Measurements from ENCODE around the gene CDC14B. TPM values are rescaled to one million over a fixed set of nuclear protein-coding genes. Genes with fewer than 3 reads are reported as not detected.

CDC14B gene
- total and polyA plus RNA-seq, 4 donors = 8.8 to 33.3 (median 11.3) TPM

GRCh38 chr9:96581786-96582185 lies 37.9 kb downstream of the CDC14B start:
- no peak for TF ChIP-seq NR2F2 (IDR thresholded peaks at IDR 0.05)
- no peak for TF ChIP-seq HNF4A (conservative IDR thresholded peaks at IDR 0.05)
- no peak for TF ChIP-seq TAF1 (conservative IDR thresholded peaks at IDR 0.05)
- TF ChIP-seq RAD21 (IDR thresholded peaks at IDR 0.05) = no peak
- no peak overlapping the region for H3K4me3 ChIP-seq (ENCODE audit: low read depth in 1 of 3, low read length in 3 of 3)
- no peak overlapping the region for H3K9ac ChIP-seq (ENCODE audit: low read depth in 1 of 2, low read length in 2 of 2)
- H3K36me3 ChIP-seq (ENCODE audit: control insufficient read depth in 4 of 4, insufficient read depth in 3 of 4, low read depth in 1 of 4, low read length in 3 of 4) = no peaks in the 10 kb centered on the region
- DNase-seq (ENCODE audit: low spot score) = no peak
- no peaks in the 10 kb centered on the region for H3K9me3 ChIP-seq (ENCODE audit: control insufficient read depth in 4 of 4, low read length in 3 of 4)
- H3K27me3 ChIP-seq (ENCODE audit: control insufficient read depth in 4 of 4, insufficient read depth in 4 of 4, low read length in 3 of 4) = no peaks in the 10 kb centered on the region
- H3K4me1 ChIP-seq (ENCODE audit: control insufficient read depth in 4 of 4, insufficient read depth in 4 of 4, low read length in 3 of 4) = no peaks in the 10 kb centered on the region
- 90% methylated on average over 6 of the region's 6 CpGs for whole genome bisulfite sequencing
- no peak overlapping the region for H3K27ac ChIP-seq (ENCODE audit: low read depth in 1 of 2, low read length in 2 of 2)

GRCh38 chr9:96581301-96581700 lies 38.3 kb downstream of the CDC14B start:
- DNase-seq (ENCODE audit: low spot score) = no peak
- Histone ChIP-seq H3K4me1 (ENCODE audit: control insufficient read depth in 4 of 4, insufficient read depth in 4 of 4, low read length in 3 of 4) (no peaks in the 10 kb centered on the region), H3K36me3 (ENCODE audit: control insufficient read depth in 4 of 4, insufficient read depth in 3 of 4, low read depth in 1 of 4, low read length in 3 of 4) (no peaks in the 10 kb centered on the region), H3K27me3 (ENCODE audit: control insufficient read depth in 4 of 4, insufficient read depth in 4 of 4, low read length in 3 of 4) (no peaks in the 10 kb centered on the region), H3K4me3 (ENCODE audit: low read depth in 1 of 3, low read length in 3 of 3) (no peak overlapping the region), H3K27ac (ENCODE audit: low read depth in 1 of 2, low read length in 2 of 2) (no peak overlapping the region), H3K9me3 (ENCODE audit: control insufficient read depth in 4 of 4, low read length in 3 of 4) (no peaks in the 10 kb centered on the region), H3K9ac (ENCODE audit: low read depth in 1 of 2, low read length in 2 of 2) (no peak overlapping the region)
- WGBS = 82% methylated on average over 4 of the region's 4 CpGs
- TF ChIP-seq RAD21 (IDR thresholded peaks at IDR 0.05) (no peak), GABPA (IDR thresholded peaks at IDR 0.05 in 1 of 2, conservative IDR thresholded peaks at IDR 0.05 in 1 of 2) (no peak), HNF4G (IDR thresholded peaks at IDR 0.05) (no peak), SP1 (IDR thresholded peaks at IDR 0.05) (no peak), REST (IDR thresholded peaks at IDR 0.05) (no peak), FOXA1 (IDR thresholded peaks at IDR 0.05) (no peak), RXRA (IDR thresholded peaks at IDR 0.05) (no peak), CTCF (IDR thresholded peaks at IDR 0.05; ENCODE audit: low read depth, low read length, missing input control) (no peak), HNF4A (conservative IDR thresholded peaks at IDR 0.05) (no peak), MAX (IDR thresholded peaks at IDR 0.05) (no peak), YY1 (IDR thresholded peaks at IDR 0.05) (no peak), NR2F2 (IDR thresholded peaks at IDR 0.05) (no peak)

- peak overlapping the region; percentile 27 to 50 (median 28) for H3K4me3 ChIP-seq (ENCODE audit: low read depth in 1 of 3, low read length in 3 of 3)
- peaks cover 5 to 11% (median 7%) of the 10 kb centered on the region in 4 donors for H3K4me1 ChIP-seq (ENCODE audit: control insufficient read depth in 4 of 4, insufficient read depth in 4 of 4, low read length in 3 of 4)
- H3K27me3 ChIP-seq (ENCODE audit: control insufficient read depth in 4 of 4, insufficient read depth in 4 of 4, low read length in 3 of 4) = no peaks in the 10 kb centered on the region
- H3K36me3 ChIP-seq (ENCODE audit: control insufficient read depth in 4 of 4, insufficient read depth in 3 of 4, low read depth in 1 of 4, low read length in 3 of 4) = no peaks in the 10 kb centered on the region
- peak overlapping the region; percentile 69 to 89 for H3K9ac ChIP-seq (ENCODE audit: low read depth in 1 of 2, low read length in 2 of 2)
- peak overlapping the region; percentile 62 to 87 for H3K27ac ChIP-seq (ENCODE audit: low read depth in 1 of 2, low read length in 2 of 2)
- 30% methylated on average over 8 of the region's 8 CpGs for WGBS
- no peaks in the 10 kb centered on the region for H3K9me3 ChIP-seq (ENCODE audit: control insufficient read depth in 4 of 4, low read length in 3 of 4)
- DNase-seq (ENCODE audit: low spot score) = no peak
- TF ChIP-seq FOXA1 (IDR thresholded peaks at IDR 0.05) = no peak
- no peak for TF ChIP-seq CTCF (IDR thresholded peaks at IDR 0.05; ENCODE audit: low read depth, low read length, missing input control)
- TF ChIP-seq FOXA2 (IDR thresholded peaks at IDR 0.05) = no peak
- no peak for TF ChIP-seq NR2F2 (IDR thresholded peaks at IDR 0.05)
- TF ChIP-seq EGR1 (IDR thresholded peaks at IDR 0.05; ENCODE audit: low read depth in 2 of 2) = no peak
- peak; percentile 38 to 71 for TF ChIP-seq HNF4A (conservative IDR thresholded peaks at IDR 0.05)
- peak in 1 of 2 donors; percentile 30 for TF ChIP-seq JUND (IDR thresholded peaks at IDR 0.05)
- TF ChIP-seq RAD21 (IDR thresholded peaks at IDR 0.05) = peak in 1 of 2 donors; percentile 51
- peak; percentile 33 for TF ChIP-seq MAX (IDR thresholded peaks at IDR 0.05)
- peak; percentile 17 for TF ChIP-seq YY1 (IDR thresholded peaks at IDR 0.05)
- no peak for TF ChIP-seq GABPA (IDR thresholded peaks at IDR 0.05 in 1 of 2, conservative IDR thresholded peaks at IDR 0.05 in 1 of 2)
- TF ChIP-seq HNF4G (IDR thresholded peaks at IDR 0.05) = no peak
- no peak for TF ChIP-seq ZBTB33 (IDR thresholded peaks at IDR 0.05)
These were observed 44.7 kb downstream of the CDC14B start for GRCh38 chr9:96574931-96575351.

All from liver (tissue), 9 donors.